GM19463 (cell line): ENCODE results near the gene MSANTD2.

Experiments used
- ATAC-seq: cut with Tn5 transposase; IDR thresholded peaks from one replicate; pipeline ENCODE4 v1.9.1; 2021; ENCODE audit warnings: mild to moderate bottlenecking, moderate library complexity; ENCODE audit not compliant: unreplicated experiment

Gene MSANTD2

DNA sequence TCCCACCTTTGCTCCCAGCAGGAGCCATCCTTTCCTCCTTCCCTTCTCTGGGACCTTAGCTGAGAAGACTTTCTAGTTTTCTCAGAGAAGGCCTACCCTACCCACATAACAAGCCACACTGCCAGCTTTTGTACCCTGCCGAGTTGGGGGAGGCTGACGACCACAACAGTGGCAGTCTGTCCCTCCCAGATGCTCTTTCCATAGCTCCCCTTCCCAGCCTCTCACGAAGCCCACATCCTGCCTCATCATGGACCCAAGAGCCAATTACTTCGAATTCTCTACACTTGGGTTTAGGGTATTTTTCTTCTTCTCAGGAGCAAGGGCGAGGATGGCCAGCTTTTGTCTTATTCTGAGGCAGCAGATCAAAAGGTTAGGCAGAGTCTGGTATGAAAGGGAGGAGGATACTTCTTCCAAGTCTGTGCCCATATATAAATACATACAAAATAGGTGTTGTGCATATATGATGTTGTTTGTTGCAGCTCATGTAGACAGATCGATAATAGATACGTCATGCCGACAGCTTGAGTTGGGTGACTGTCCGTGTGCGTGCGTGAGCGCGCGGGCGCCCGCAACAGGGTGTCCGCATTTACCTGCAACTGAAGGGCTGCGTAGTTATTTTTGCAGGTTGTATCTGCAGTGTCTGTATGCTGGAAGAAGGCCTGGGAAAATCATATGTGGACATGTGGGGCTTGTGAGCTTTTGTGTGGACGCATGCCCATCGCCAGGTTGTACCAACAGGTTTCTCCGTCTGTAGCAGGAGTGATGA is 61.3 kb downstream of the MSANTD2 start:
- no peak for ATAC-seq

DNA sequence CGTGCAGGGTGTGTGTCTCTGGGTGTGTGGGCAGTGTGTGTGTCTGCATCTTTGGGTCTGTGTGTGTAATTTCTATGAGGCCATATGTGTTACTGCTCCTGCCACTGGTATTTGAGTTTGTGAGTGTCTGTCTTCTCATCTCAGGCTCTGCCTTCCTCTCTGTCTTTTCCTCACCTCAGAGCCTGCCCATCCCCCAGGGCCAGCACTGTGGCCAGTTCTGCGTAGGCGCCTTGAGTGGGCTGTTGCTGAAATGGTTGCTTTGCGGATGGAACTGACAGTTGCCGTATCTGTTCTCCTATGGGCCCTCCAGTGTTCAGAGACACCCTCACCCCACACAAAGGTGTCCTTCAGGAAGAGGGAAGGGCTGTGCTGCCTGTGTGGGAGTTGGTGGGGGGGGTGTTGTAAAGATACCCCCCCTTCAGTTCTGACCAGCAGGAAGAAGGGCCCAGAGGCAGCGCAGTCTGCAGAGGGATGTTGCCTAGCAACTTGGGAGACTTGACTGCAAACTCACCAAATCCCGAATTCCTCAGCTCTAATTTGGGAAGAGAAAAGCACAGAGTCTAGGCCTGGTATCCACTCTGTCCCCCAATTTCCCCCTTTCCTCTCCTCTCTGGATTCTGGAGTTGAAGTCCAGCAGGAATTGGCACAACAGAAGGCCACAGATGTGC is 62.4 kb downstream of the MSANTD2 start:
- no peak for ATAC-seq

GRCh38 chr11:124736736-124737135 is 63.5 kb downstream of the MSANTD2 start:
- ATAC-seq: no peak

- no peak for ATAC-seq
Observed at GRCh38 chr11:124732230-124732629, 68.0 kb downstream of the MSANTD2 start.

DNA sequence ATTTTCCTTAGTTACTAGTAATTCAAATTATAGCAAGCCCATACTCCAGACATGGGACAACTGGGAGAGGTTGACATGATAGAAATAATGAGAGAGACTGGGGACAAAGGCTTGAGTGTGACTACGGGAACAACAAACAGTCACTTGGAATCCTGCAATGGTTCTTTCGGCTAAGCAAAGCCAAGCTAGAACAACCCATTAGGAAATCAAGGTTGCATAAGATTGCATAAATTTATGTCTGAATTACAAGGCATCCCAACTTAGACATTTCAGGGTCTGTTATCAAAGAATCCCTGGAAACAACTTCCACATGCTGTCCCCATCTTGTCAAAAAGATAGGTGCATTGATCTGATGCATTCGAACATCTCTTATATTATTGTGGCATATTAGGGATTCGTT is 70.6 kb downstream of the MSANTD2 start:
- no peak for ATAC-seq

- ATAC-seq: no peak
Observed at GRCh38 chr11:124728134-124728533, 72.1 kb downstream of the MSANTD2 start.

DNA sequence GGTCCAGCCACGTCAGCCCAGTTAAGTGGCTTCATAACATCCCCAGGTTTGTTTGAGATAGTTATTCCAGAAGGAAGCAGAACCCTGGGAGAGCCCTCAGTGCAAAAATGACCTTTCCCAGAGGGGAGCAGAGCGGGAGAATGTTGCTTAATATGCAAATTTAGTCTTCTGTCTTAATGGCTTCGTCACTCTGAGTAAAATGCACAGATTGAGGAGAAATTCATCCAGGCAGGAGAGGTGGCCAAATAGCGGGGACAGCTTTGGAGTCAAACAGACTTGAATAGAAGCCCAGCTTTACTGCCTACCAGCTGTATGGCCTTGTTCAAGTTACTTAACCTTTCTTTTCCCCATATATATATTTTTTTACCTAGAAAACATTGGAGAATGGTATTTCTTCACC is 72.7 kb downstream of the MSANTD2 start:
- ATAC-seq: no peak

DNA sequence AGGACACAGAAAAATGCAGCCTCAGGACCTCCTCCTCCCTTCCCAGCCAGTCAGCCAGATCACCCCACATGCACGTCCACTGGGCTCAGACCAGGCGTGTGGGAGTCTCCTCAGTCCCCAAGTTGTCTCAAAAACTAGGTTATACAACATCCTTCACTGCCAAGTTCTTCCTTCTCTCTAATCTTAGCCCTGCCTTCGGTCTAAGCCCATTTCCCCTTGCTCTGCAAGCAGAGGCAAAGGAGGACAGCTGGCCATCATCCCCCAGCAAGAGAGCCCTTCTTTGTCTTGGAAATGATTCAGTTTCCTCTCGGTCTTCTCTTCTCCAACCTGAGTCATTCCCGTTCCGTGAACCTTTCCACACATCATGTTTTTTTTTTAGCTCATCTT is 74.5 kb downstream of the MSANTD2 start:
- ATAC-seq: no peak

DNA sequence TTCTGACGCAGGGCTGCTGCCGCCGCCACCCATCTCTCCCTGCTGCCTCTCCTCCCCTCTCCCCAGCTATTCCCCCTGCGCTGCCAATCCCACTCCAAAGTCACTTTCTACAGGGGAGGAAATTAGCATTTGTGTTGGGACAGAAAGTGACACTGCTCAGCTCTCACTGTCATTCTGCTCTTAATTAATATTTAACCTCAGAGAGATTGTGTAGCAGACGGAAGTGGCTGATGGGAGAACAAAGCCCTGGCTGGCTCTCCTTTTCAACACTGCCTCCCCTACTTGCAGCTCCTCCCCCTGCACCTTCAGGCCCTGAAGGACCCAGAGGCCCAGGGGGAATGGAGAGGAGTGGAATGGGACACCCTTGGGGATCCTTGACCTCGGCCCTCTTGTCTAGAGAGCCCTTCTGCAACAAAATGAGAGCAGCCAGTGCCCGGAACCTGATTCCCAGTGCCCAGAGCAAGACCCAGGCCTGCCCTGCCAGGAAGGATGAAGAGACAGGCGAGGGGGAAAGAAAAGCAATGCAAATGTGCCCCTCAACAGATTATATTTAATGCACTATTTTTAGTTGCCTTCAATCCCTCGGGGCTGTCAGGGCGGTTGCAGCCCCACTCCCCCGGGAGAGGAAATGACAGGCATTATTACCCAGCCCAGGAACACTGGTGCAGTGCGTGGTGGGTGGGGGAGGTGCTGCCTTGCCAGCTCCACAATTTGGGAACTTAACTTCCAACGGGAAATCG is 75.1 kb downstream of the MSANTD2 start:
- peak; percentile 94 for ATAC-seq

GRCh38 chr11:124722176-124722575 is 78.0 kb downstream of the MSANTD2 start:
- no peak for ATAC-seq

DNA sequence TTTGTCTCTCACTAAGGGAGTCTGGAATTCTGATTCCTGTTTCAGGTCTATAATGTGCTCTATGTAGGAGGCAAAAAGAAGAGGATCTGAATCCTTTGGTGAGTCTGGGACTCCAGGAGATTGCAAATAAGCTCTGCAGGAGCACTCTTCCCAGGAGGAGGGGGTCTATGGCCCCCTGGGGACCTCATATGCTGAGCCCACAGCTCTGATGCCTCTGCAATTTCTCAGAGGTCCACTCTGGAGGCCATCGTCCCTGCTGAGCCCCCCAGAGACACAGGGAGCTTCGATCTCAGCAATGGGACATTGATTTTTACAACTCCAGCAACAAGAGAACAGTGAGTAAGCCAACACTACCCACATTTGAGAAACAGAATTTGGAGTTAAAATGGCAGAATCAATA is 80.7 kb downstream of the MSANTD2 start:
- no peak for ATAC-seq

DNA sequence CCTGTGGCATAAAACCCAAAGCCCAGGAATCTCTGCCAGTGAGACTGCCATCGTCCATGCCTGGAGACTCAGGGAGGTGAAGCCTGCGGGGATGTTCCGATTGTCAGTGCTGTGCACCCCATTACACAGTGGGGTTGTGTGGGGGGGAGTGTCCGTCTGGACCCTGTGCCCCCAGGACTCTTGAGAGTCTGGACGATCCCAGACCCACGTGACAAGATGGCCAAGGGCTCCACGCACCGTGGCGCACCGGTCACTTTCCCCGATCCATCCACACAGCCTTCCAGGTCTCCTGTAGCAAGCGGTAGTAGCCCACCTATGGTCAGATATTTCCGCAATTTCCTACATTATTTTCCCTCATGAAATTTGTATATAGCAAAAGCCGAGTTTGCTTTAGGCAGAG is 81.4 kb downstream of the MSANTD2 start:
- ATAC-seq: no peak

- ATAC-seq: peak; percentile 48
Observed at GRCh38 chr11:124717786-124718651, 82.2 kb downstream of the MSANTD2 start.

- peak; percentile 74 for ATAC-seq
Observed at GRCh38 chr11:124717421-124717785, 82.8 kb downstream of the MSANTD2 start.

- ATAC-seq: no peak
Observed at GRCh38 chr11:124716591-124716990, 83.6 kb downstream of the MSANTD2 start.
